Caco-2 (cell line): ENCODE results near the gene ACOT4. TPM values are rescaled to one million over a fixed set of nuclear protein-coding genes. Genes with fewer than 3 reads are reported as not detected.
"Not testable (repeated sequence)": the region's sequence is repeated elsewhere in the genome, so short reads cannot be mapped to it uniquely, and the experiment has no call there.

Experiments
- BruUV-seq: library from RNA; stranded (reverse); fragments of 400-500 nt; replicated peaks from 2 replicates; lab custom pipeline; 2021; lab: Mats Ljungman, UMichigan
- CTCF ChIA-PET: fragments of 300-600 bp; sonication (Branson Sonifier 250); formaldehyde crosslinking; loops from one replicate; lab custom pipeline; 2022; ENCODE audit warnings: antibody characterized with exemption; lab: Charles Lee
- POLR2A ChIA-PET: fragments of 300-600 bp; sonication (Branson Sonifier 250); formaldehyde crosslinking; loops from one replicate; lab custom pipeline; 2022; ENCODE audit warnings: antibody characterized with exemption; lab: Charles Lee
- DNase-seq, 2 experiments: peaks; one replicate each; pipeline versions ENCODE4 v3.0.0 to v3.0.0-alpha.2; 2020 to 2022
- H3K27me3 ChIP-seq: replicated peaks from 2 replicates; pipeline ENCODE4 v1.6.0; 2011; ENCODE audit warnings: low read length; ENCODE audit not compliant: control insufficient read depth, insufficient read depth
- H3K36me3 ChIP-seq: 2 replicates; pipeline ENCODE4 v1.5.1; 2011; ENCODE audit warnings: low read length; ENCODE audit not compliant: control insufficient read depth, insufficient read depth
- H3K4me1 ChIP-seq: fragments of 250-450 bp; sonication (Bioruptor Pico); 2 replicates; pipeline ENCODE4 v1.5.1; 2020; ENCODE audit warnings: mild to moderate bottlenecking
- H3K4me3 ChIP-seq: 2 replicates; pipeline ENCODE4 v1.5.1; 2011; ENCODE audit warnings: low read depth, mild to moderate bottlenecking, control low read depth, low read length
- H3K9me3 ChIP-seq: fragments of 250-450 bp; sonication (Bioruptor Pico); 2 replicates; pipeline ENCODE4 v1.5.1; 2020; ENCODE audit warnings: mild to moderate bottlenecking, moderate library complexity
- H3K27ac Mint-ChIP-seq: one replicate; pipeline ENCODE4 v1.8.0; 2022; ENCODE audit warnings: mixed read lengths; ENCODE audit not compliant: unreplicated experiment
- H3K27me3 Mint-ChIP-seq: one replicate; pipeline ENCODE4 v1.8.0; 2022; ENCODE audit warnings: mixed read lengths; ENCODE audit not compliant: insufficient read depth, unreplicated experiment
- H3K36me3 Mint-ChIP-seq: one replicate; pipeline ENCODE4 v1.8.0; 2022; ENCODE audit warnings: mild to moderate bottlenecking, mixed read lengths; ENCODE audit not compliant: insufficient read depth, unreplicated experiment
- H3K4me1 Mint-ChIP-seq: one replicate; pipeline ENCODE4 v1.8.0; 2022; ENCODE audit warnings: low read depth, mixed read lengths; ENCODE audit not compliant: unreplicated experiment
- H3K4me3 Mint-ChIP-seq: one replicate; pipeline ENCODE4 v1.8.0; 2022; ENCODE audit warnings: mild to moderate bottlenecking, moderate library complexity, mixed read lengths; ENCODE audit not compliant: unreplicated experiment
- H3K9me3 Mint-ChIP-seq: one replicate; pipeline ENCODE4 v1.8.0; 2022; ENCODE audit warnings: mixed read lengths; ENCODE audit not compliant: unreplicated experiment
- intact Hi-C: fragments of 100-400 bp; cut with micrococcal nuclease; formaldehyde crosslinking; loops from one replicate; pipeline ENCODE4 v1.10.0; 2022; ENCODE audit not compliant: unreplicated experiment
- total RNA-seq: library from RNA; stranded (reverse); gene quantifications from 2 replicates; pipeline ENCODE4 v1.2.3, GENCODE V29; 2022
- TF ChIP-seq, protein P1 (sequence below), 2 experiments: fragments of 200-600 bp in 1 of 2; IDR thresholded peaks; 1 replicate in 1 of 2; 2 replicates in 1 of 2; pipeline versions ENCODE4 v1.5.1 to v1.8.0; 2011 to 2022; ENCODE audit warnings: antibody characterized with exemption in 1 of 2, control low read depth in 1 of 2, inconsistent platforms in 1 of 2, low read depth in 1 of 2, low read length in 1 of 2, mild to moderate bottlenecking in 1 of 2, moderate library complexity in 1 of 2; ENCODE audit not compliant: insufficient read depth in 1 of 2, severe bottlenecking in 1 of 2, unreplicated experiment in 1 of 2

The ACOT4 gene
- total RNA-seq, 1 experiment from 2014 or later = 3.2 TPM

GRCh38 chr14:73589116-73589515, 2.6 kb upstream of the ACOT4 start:
- Mint-ChIP-seq H3K27me3 (no peaks in the 10 kb centered on the region), H3K36me3 (peaks cover 4% of the 10 kb centered on the region), H3K4me3 (no peak overlapping the region), H3K9me3 (no peaks in the 10 kb centered on the region), H3K27ac (no peak overlapping the region), H3K4me1 (no peaks in the 10 kb centered on the region)
- Histone ChIP-seq H3K4me1 (no peaks in the 10 kb centered on the region), H3K36me3 (no peaks in the 10 kb centered on the region), H3K27me3 (no peaks in the 10 kb centered on the region), H3K9me3 (no peaks in the 10 kb centered on the region), H3K4me3 (no peak overlapping the region)
- no TSS peak for BruUV-seq
- no peak for DNase-seq
- POLR2A ChIA-PET = no interaction called here
- TF ChIP-seq, protein P1, sequence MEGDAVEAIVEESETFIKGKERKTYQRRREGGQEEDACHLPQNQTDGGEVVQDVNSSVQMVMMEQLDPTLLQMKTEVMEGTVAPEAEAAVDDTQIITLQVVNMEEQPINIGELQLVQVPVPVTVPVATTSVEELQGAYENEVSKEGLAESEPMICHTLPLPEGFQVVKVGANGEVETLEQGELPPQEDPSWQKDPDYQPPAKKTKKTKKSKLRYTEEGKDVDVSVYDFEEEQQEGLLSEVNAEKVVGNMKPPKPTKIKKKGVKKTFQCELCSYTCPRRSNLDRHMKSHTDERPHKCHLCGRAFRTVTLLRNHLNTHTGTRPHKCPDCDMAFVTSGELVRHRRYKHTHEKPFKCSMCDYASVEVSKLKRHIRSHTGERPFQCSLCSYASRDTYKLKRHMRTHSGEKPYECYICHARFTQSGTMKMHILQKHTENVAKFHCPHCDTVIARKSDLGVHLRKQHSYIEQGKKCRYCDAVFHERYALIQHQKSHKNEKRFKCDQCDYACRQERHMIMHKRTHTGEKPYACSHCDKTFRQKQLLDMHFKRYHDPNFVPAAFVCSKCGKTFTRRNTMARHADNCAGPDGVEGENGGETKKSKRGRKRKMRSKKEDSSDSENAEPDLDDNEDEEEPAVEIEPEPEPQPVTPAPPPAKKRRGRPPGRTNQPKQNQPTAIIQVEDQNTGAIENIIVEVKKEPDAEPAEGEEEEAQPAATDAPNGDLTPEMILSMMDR (IDR thresholded peaks at IDR 0.05; ENCODE audit: insufficient read depth in 1 of 2, low read depth in 1 of 2, low read length in 1 of 2, severe bottlenecking in 1 of 2, unreplicated experiment in 1 of 2) = no peak
- intact Hi-C loops = no loop called here
- CTCF ChIA-PET = no interaction called here

DNA sequence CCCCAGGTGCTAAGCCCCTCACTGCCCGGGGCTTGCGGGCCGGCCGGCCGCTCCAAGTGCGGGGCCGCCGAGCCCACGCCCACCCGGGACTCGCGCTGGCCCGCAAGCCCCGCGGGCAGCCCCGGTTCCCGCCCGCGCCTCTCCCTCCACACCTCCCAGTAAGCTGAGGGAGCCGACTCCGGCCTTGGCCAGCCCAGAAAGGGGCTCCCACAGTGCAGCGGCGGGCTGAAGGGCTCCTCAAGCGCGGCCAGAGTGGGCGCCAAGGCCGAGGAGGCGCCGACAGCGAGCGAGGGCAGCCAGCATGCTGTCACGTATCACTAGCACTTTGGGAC, 1.0 kb upstream of the ACOT4 start:
- BruUV-seq, H3K27me3 Mint-ChIP-seq, POLR2A ChIA-PET, CTCF ChIA-PET, H3K27ac Mint-ChIP-seq, H3K9me3 Mint-ChIP-seq, H3K9me3 ChIP-seq, DNase-seq, H3K4me3 ChIP-seq, H3K27me3 ChIP-seq, H3K4me3 Mint-ChIP-seq, H3K4me1 ChIP-seq, H3K36me3 Mint-ChIP-seq, H3K4me1 Mint-ChIP-seq, H3K36me3 ChIP-seq: not testable (repeated sequence)
- intact Hi-C loops = loop anchor here (2.0 kb wide), 1 partner anchor 42 kb away; no protein-coding TSS in a partner anchor

DNA sequence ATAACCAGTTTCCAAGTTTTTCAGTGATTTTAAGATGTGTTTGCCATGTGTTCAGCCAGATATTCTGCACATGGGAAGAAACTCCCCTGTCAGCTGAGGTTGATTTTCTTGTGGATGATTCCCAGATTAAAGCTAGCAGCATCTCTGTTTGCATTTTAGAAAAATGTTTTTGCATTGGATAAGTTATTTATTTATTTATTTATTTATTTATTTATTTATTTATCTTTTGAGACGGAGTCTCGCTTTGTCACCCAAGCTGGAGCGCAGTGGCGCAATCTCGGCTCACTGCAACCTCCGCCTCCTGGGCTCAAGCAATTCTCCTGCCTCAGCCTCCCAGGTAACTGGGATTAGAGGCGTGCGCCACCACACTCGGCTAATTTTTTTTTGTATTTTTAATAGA, 2.8 kb downstream of the ACOT4 start:
- intact Hi-C loops = no loop called here
- ChIA-PET CTCF (no interaction called here), POLR2A (no interaction called here)
- Mint-ChIP-seq H3K9me3 (no peaks in the 10 kb centered on the region), H3K27me3 (no peaks in the 10 kb centered on the region), H3K4me3 (no peak overlapping the region), H3K4me1 (peaks cover 6% of the 10 kb centered on the region), H3K27ac (no peak overlapping the region), H3K36me3 (peaks cover 4% of the 10 kb centered on the region)
- H3K27me3 ChIP-seq = no peaks in the 10 kb centered on the region
- no peaks in the 10 kb centered on the region for H3K9me3 ChIP-seq
- peaks cover 6% of the 10 kb centered on the region for H3K4me1 ChIP-seq
- DNase-seq = no peak
- no peaks in the 10 kb centered on the region for H3K36me3 ChIP-seq
- TF ChIP-seq, protein P1 (IDR thresholded peaks at IDR 0.05; ENCODE audit: insufficient read depth in 1 of 2, low read depth in 1 of 2, low read length in 1 of 2, severe bottlenecking in 1 of 2, unreplicated experiment in 1 of 2) = no peak
- no TSS peak for BruUV-seq
- no peak overlapping the region for H3K4me3 ChIP-seq

DNA sequence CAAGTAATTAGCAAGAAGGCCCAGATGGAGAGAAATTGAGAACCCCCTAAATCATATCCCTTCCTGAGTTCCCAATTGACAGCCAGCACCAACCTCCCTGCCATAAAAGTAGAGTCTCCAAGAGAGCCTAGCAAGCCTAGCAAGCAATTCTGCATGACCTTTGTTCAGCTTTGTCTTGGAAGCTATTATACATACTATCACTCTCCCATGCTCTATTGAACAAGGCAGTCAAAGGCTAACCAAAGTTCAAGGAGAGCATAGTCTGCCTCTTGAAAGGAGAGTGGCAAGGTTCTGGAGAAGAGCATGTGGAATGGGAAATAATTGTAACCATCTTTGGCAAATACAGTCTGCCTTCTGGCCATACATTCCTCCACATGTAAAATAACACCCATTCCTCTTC, 7.8 kb downstream of the ACOT4 start:
- DNase-seq = no peak
- Histone ChIP-seq H3K4me3 (no peak overlapping the region), H3K27me3 (no peaks in the 10 kb centered on the region), H3K4me1 (peaks cover 12% of the 10 kb centered on the region), H3K9me3 (no peaks in the 10 kb centered on the region), H3K36me3 (no peaks in the 10 kb centered on the region)
- ChIA-PET POLR2A (interaction anchor here (0.5 to 0.6 kb wide), 2 partner anchors 109 to 1549 kb away, joined by 3 read pairs; partner anchors contain the start of gene RIOX1), CTCF (no interaction called here)
- H3K36me3 Mint-ChIP-seq = no peaks in the 10 kb centered on the region
- peaks cover 12% of the 10 kb centered on the region for H3K4me1 Mint-ChIP-seq
- no peaks in the 10 kb centered on the region for H3K9me3 Mint-ChIP-seq
- intact Hi-C loops = loop anchor here (2.0 kb wide), 1 partner anchor 13 kb away; the partner anchor contains the start of gene ACOT6
- no peak overlapping the region for H3K4me3 Mint-ChIP-seq
- BruUV-seq = no TSS peak
- H3K27me3 Mint-ChIP-seq = no peaks in the 10 kb centered on the region
- TF ChIP-seq, protein P1 (IDR thresholded peaks at IDR 0.05; ENCODE audit: insufficient read depth in 1 of 2, low read depth in 1 of 2, low read length in 1 of 2, severe bottlenecking in 1 of 2, unreplicated experiment in 1 of 2) = no peak
- no peak overlapping the region for H3K27ac Mint-ChIP-seq
